ENCODE measurements around the gene NSD1. TPM values are rescaled to one million over a fixed set of nuclear protein-coding genes. Genes with fewer than 3 reads are reported as not detected.

NSD1 gene
- total RNA-seq, 1 donor from 2014 or later: 98.2 TPM

Other genes starting within 250 kb of the NSD1 start
- 4.1 TPM for gene HK3, start 234.4 kb upstream of the NSD1 start, total RNA-seq
- 24.8 TPM for gene UIMC1, start 127.0 kb upstream of the NSD1 start, total RNA-seq
- 21.0 TPM for gene ZNF346, start 111.1 kb upstream of the NSD1 start, total RNA-seq
- gene FGFR4, start 46.9 kb upstream of the NSD1 start, total RNA-seq: 130 TPM
- gene RAB24, start 169.9 kb downstream of the NSD1 start, total RNA-seq: 25.4 TPM
- gene PRELID1, start 170.0 kb downstream of the NSD1 start, total RNA-seq: 62.8 TPM
- gene MXD3, start 178.1 kb downstream of the NSD1 start, total RNA-seq: 32.8 TPM
- gene LMAN2, start 217.9 kb downstream of the NSD1 start, total RNA-seq: 159 TPM
- 14.8 TPM for gene RGS14, start 224.2 kb downstream of the NSD1 start, total RNA-seq